HG02798 (cell line): ENCODE results near the gene LDLRAD4.
A peak's percentile ranks its signal among the peaks of the same experiment; 100 is the strongest.

Experiments used
- ATAC-seq: cut with Tn5 transposase; IDR thresholded peaks from one replicate; pipeline ENCODE4 v1.9.1; 2021; ENCODE audit warnings: mild to moderate bottlenecking; ENCODE audit not compliant: unreplicated experiment, poor library complexity

LDLRAD4 gene

GRCh38 chr18:13613591-13614501 lies 395.3 kb downstream of the LDLRAD4 start:
- peak; percentile 19 for ATAC-seq

- ATAC-seq = no peak
These were observed 396.2 kb downstream of the LDLRAD4 start for GRCh38 chr18:13614641-13615288.

- ATAC-seq = no peak
These were observed 396.9 kb downstream of the LDLRAD4 start for GRCh38 chr18:13615432-13615861.

- ATAC-seq = no peak
These were observed 397.5 kb downstream of the LDLRAD4 start for GRCh38 chr18:13616041-13616440.

GRCh38 chr18:13616525-13617035 lies 398.0 kb downstream of the LDLRAD4 start:
- ATAC-seq = no peak

- ATAC-seq = no peak
These were observed 399.4 kb downstream of the LDLRAD4 start for GRCh38 chr18:13617826-13618515.

- ATAC-seq = no peak
These were observed 400.3 kb downstream of the LDLRAD4 start for GRCh38 chr18:13618760-13619438.

GRCh38 chr18:13619505-13620205 lies 401.1 kb downstream of the LDLRAD4 start:
- ATAC-seq = no peak

GRCh38 chr18:13620206-13620672 lies 401.7 kb downstream of the LDLRAD4 start:
- no peak for ATAC-seq

- no peak for ATAC-seq
These were observed 402.4 kb downstream of the LDLRAD4 start for GRCh38 chr18:13620818-13621445.

- ATAC-seq = no peak
These were observed 402.9 kb downstream of the LDLRAD4 start for GRCh38 chr18:13621446-13621849.

- ATAC-seq = no peak
These were observed 403.5 kb downstream of the LDLRAD4 start for GRCh38 chr18:13621886-13622619.

- no peak for ATAC-seq
These were observed 404.2 kb downstream of the LDLRAD4 start for GRCh38 chr18:13622751-13623150.

GRCh38 chr18:13623348-13623747 lies 404.8 kb downstream of the LDLRAD4 start:
- no peak for ATAC-seq

GRCh38 chr18:13623871-13624270 lies 405.3 kb downstream of the LDLRAD4 start:
- no peak for ATAC-seq

GRCh38 chr18:13624563-13625237 lies 406.1 kb downstream of the LDLRAD4 start:
- no peak for ATAC-seq

GRCh38 chr18:13625355-13625754 lies 406.8 kb downstream of the LDLRAD4 start:
- no peak for ATAC-seq
